ENCODE measurements around the gene BDH2.
A peak's percentile ranks its signal among the peaks of the same experiment; 100 is the strongest.

The BDH2 gene

GRCh38 chr4:103036169-103036568 lies 63.5 kb downstream of the BDH2 start:
- H3K27ac ChIP-seq: no peak overlapping the region
- TF ChIP-seq CTCF (conservative IDR thresholded peaks at IDR 0.05): no peak

- no peak overlapping the region for H3K27ac ChIP-seq
- TF ChIP-seq CTCF (conservative IDR thresholded peaks at IDR 0.05) (peak; percentile 61), ZFX (IDR thresholded peaks at IDR 0.05) (no peak)
Measured at GRCh38 chr4:103032574-103032973, 67.1 kb downstream of the BDH2 start.

- TF ChIP-seq ZFX (IDR thresholded peaks at IDR 0.05) (no peak), CTCF (conservative IDR thresholded peaks at IDR 0.05) (no peak)
- no peak overlapping the region for H3K27ac ChIP-seq
Measured at GRCh38 chr4:103030791-103031190, 68.8 kb downstream of the BDH2 start.

- TF ChIP-seq CTCF (conservative IDR thresholded peaks at IDR 0.05): no peak
- TF ChIP-seq ZFX (IDR thresholded peaks at IDR 0.05): no peak
- H3K27ac ChIP-seq: no peak overlapping the region
Measured at GRCh38 chr4:103029300-103029699, 70.3 kb downstream of the BDH2 start.
